Measurements from ENCODE around the gene SLC34A1. TPM values are rescaled to one million over a fixed set of nuclear protein-coding genes. Genes with fewer than 3 reads are reported as not detected.

The SLC34A1 gene
- total RNA-seq (2022) = not detected in 2 replicates
- percentile 16 among the genes with signal in this experiment for Bru-seq, nascent RNA
- percentile 9 among the genes with signal in this experiment for BruChase-seq, experiment 1, labeled RNA remaining after a 2-hour chase
- BruChase-seq, experiment 2, labeled RNA remaining after a 6-hour chase = percentile 23 among the genes with signal in this experiment
- long read RNA-seq = 0 reads

- TF ChIP-seq CTCF (IDR thresholded peaks at IDR 0.05; ENCODE audit: insufficient read depth in 1 of 2, low read depth in 1 of 2, low read length in 1 of 2, severe bottlenecking in 1 of 2, unreplicated experiment in 1 of 2) = no peak
- H3K4me1 Mint-ChIP-seq (ENCODE audit: low read depth, unreplicated experiment) = peaks cover 21% of the 10 kb centered on the region
- no peaks in the 10 kb centered on the region for H3K27me3 Mint-ChIP-seq (ENCODE audit: insufficient read depth, unreplicated experiment)
- H3K4me1 ChIP-seq = peaks cover 25% of the 10 kb centered on the region
- no peaks in the 10 kb centered on the region for H3K9me3 ChIP-seq
- no peaks in the 10 kb centered on the region for H3K27me3 ChIP-seq (replicated peaks; ENCODE audit: control insufficient read depth, insufficient read depth, low read length)
- no peak for DNase-seq
- H3K27ac Mint-ChIP-seq (ENCODE audit: unreplicated experiment) = no peak within 1 kb of the TSS
- no peak within 1 kb of the TSS for H3K4me3 ChIP-seq (ENCODE audit: low read depth, low read length)
- H3K4me3 Mint-ChIP-seq (ENCODE audit: unreplicated experiment) = no peak within 1 kb of the TSS
- BruUV-seq (replicated peaks) = no TSS peak
- no peaks in the 10 kb centered on the region for H3K9me3 Mint-ChIP-seq (ENCODE audit: unreplicated experiment)
- CTCF ChIA-PET = interaction anchor here (1.5 to 2.1 kb wide), 2 partner anchors 13 to 73 kb away, joined by 4 read pairs; no protein-coding TSS in a partner anchor
- no peaks in the 10 kb centered on the region for H3K36me3 Mint-ChIP-seq (ENCODE audit: insufficient read depth, unreplicated experiment)
- H3K36me3 ChIP-seq (ENCODE audit: control insufficient read depth, insufficient read depth, low read length) = no peaks in the 10 kb centered on the region
- POLR2A ChIA-PET = no interaction called here
- intact Hi-C loops (cut with micrococcal nuclease; ENCODE audit: unreplicated experiment) = no loop called here
Measured at GRCh38 chr5:177384134-177384533, at the start of gene SLC34A1. SLC34A1 (plus strand) TSS chr5:177384434; CDS start chr5:177385742, 1,308 bp downstream.

GRCh38 chr5:177334781-177335700 lies 49.2 kb upstream of the SLC34A1 start:
- no peaks in the 10 kb centered on the region for H3K4me1 ChIP-seq
- TF ChIP-seq CTCF (IDR thresholded peaks at IDR 0.05; ENCODE audit: insufficient read depth in 1 of 2, low read depth in 1 of 2, low read length in 1 of 2, severe bottlenecking in 1 of 2, unreplicated experiment in 1 of 2) = no peak
- Mint-ChIP-seq H3K36me3 (ENCODE audit: insufficient read depth, unreplicated experiment) (peaks cover 78% of the 10 kb centered on the region), H3K27me3 (ENCODE audit: insufficient read depth, unreplicated experiment) (no peaks in the 10 kb centered on the region), H3K4me3 (ENCODE audit: unreplicated experiment) (no peak overlapping the region), H3K9me3 (ENCODE audit: unreplicated experiment) (no peaks in the 10 kb centered on the region), H3K27ac (ENCODE audit: unreplicated experiment) (no peak overlapping the region), H3K4me1 (ENCODE audit: low read depth, unreplicated experiment) (peaks cover 7% of the 10 kb centered on the region)
- ChIA-PET POLR2A (no interaction called here), CTCF (no interaction called here)
- peaks cover 1% of the 10 kb centered on the region; the same call in 1 of the 2 replicates for H3K36me3 ChIP-seq (ENCODE audit: control insufficient read depth, insufficient read depth, low read length)
- no peaks in the 10 kb centered on the region for H3K9me3 ChIP-seq
- no peaks in the 10 kb centered on the region for H3K27me3 ChIP-seq (replicated peaks; ENCODE audit: control insufficient read depth, insufficient read depth, low read length)
- intact Hi-C loops (cut with micrococcal nuclease; ENCODE audit: unreplicated experiment) = no loop called here
- no peak overlapping the region for H3K4me3 ChIP-seq (ENCODE audit: low read depth, low read length)
- DNase-seq = no peak
- no TSS peak for BruUV-seq (replicated peaks)

- ChIA-PET CTCF (interaction anchor here (0.6 to 1.1 kb wide), 5 partner anchors 10 to 210 kb away, joined by 3 to 8 read pairs (median 4); no protein-coding TSS in a partner anchor), POLR2A (interaction anchor here (1.0 kb wide), 1 partner anchor 16 kb away, joined by 4 read pairs; no protein-coding TSS in a partner anchor)
- H3K4me1 ChIP-seq = no peaks in the 10 kb centered on the region
- peaks cover 1% of the 10 kb centered on the region; the same call in 1 of the 2 replicates for H3K36me3 ChIP-seq (ENCODE audit: control insufficient read depth, insufficient read depth, low read length)
- peaks cover 73% of the 10 kb centered on the region for H3K36me3 Mint-ChIP-seq (ENCODE audit: insufficient read depth, unreplicated experiment)
- no peak for TF ChIP-seq CTCF (IDR thresholded peaks at IDR 0.05; ENCODE audit: insufficient read depth in 1 of 2, low read depth in 1 of 2, low read length in 1 of 2, severe bottlenecking in 1 of 2, unreplicated experiment in 1 of 2)
- H3K4me1 Mint-ChIP-seq (ENCODE audit: low read depth, unreplicated experiment) = peaks cover 7% of the 10 kb centered on the region
- H3K27ac Mint-ChIP-seq (ENCODE audit: unreplicated experiment) = peak overlapping the region; percentile 41
- H3K27me3 Mint-ChIP-seq (ENCODE audit: insufficient read depth, unreplicated experiment) = no peaks in the 10 kb centered on the region
- H3K4me3 ChIP-seq (ENCODE audit: low read depth, low read length) = no peak overlapping the region
- no peak for DNase-seq
- intact Hi-C loops (cut with micrococcal nuclease; ENCODE audit: unreplicated experiment) = loop anchor here (1.0 kb wide), 2 partner anchors 17 to 221 kb away; no protein-coding TSS in a partner anchor
- no peaks in the 10 kb centered on the region for H3K9me3 Mint-ChIP-seq (ENCODE audit: unreplicated experiment)
- H3K4me3 Mint-ChIP-seq (ENCODE audit: unreplicated experiment) = no peak overlapping the region
- H3K9me3 ChIP-seq = no peaks in the 10 kb centered on the region
- H3K27me3 ChIP-seq (replicated peaks; ENCODE audit: control insufficient read depth, insufficient read depth, low read length) = no peaks in the 10 kb centered on the region
- BruUV-seq (replicated peaks) = no TSS peak
Measured at GRCh38 chr5:177335701-177336065, 48.6 kb upstream of the SLC34A1 start.
